WTC11 (cell line): ENCODE results near the gene AHRR. TPM values are rescaled to one million over a fixed set of nuclear protein-coding genes. Genes with fewer than 3 reads are reported as not detected.

Experiments used
- ATAC-seq: fragments of 200-7000 bp; cut with Tn5 transposase; 2 replicates; pipeline ENCODE4 v1.10.0; 2021; ENCODE audit warnings: mild to moderate bottlenecking, moderate library complexity
- CTCF ChIA-PET: fragments of 300-600 bp; sonication (Branson Sonifier 250); formaldehyde crosslinking; loops from one replicate; lab custom pipeline; 2021; ENCODE audit warnings: antibody characterized with exemption; lab: Charles Lee
- POLR2A ChIA-PET: fragments of 350-600 bp; sonication (Branson Sonifier 250); formaldehyde crosslinking; loops from one replicate; lab custom pipeline; 2021; ENCODE audit warnings: antibody characterized with exemption; lab: Charles Lee
- DNase-seq: peaks from one replicate; pipeline ENCODE4 v3.0.0; 2021; ENCODE audit warnings: low spot score
- H3K27ac Mint-ChIP-seq: 2 replicates; pipeline ENCODE4 v1.8.0; 2021; ENCODE audit warnings: mixed read lengths
- H3K27me3 Mint-ChIP-seq: 2 replicates; pipeline ENCODE4 v1.8.0; 2021; ENCODE audit warnings: low read depth, mild to moderate bottlenecking, moderate library complexity, mixed read lengths
- H3K36me3 Mint-ChIP-seq: 2 replicates; pipeline ENCODE4 v1.8.0; 2021; ENCODE audit warnings: mixed read lengths
- H3K4me1 Mint-ChIP-seq: 2 replicates; pipeline ENCODE4 v1.8.0; 2022; ENCODE audit warnings: mixed read lengths
- H3K4me3 Mint-ChIP-seq: 2 replicates; pipeline ENCODE4 v1.8.0; 2021; ENCODE audit warnings: mild to moderate bottlenecking, moderate library complexity, mixed read lengths
- H3K9me3 Mint-ChIP-seq: 2 replicates; pipeline ENCODE4 v1.8.0; 2021; ENCODE audit warnings: mixed read lengths
- ATF1 ChIP-seq: sonication (generic); formaldehyde crosslinking; IDR thresholded peaks from 2 replicates; pipeline ENCODE4 v1.8.1; 2023; ENCODE audit warnings: mild to moderate bottlenecking, moderate library complexity, missing genetic modification reagents
- ATF2 ChIP-seq: sonication (generic); formaldehyde crosslinking; IDR thresholded peaks from 2 replicates; pipeline ENCODE4 v1.8.1; 2022; ENCODE audit warnings: low read depth, missing genetic modification reagents, borderline replicate concordance
- ELF4 ChIP-seq: sonication (generic); formaldehyde crosslinking; IDR thresholded peaks from 2 replicates; pipeline ENCODE4 v1.8.1; 2022; ENCODE audit warnings: low read depth, mild to moderate bottlenecking, moderate library complexity, missing genetic modification reagents
- ETV6 ChIP-seq: sonication (generic); formaldehyde crosslinking; IDR thresholded peaks from 2 replicates; pipeline ENCODE4 v1.8.1; 2022; ENCODE audit warnings: mild to moderate bottlenecking, missing genetic modification reagents
- FOXK1 ChIP-seq: sonication (generic); formaldehyde crosslinking; IDR thresholded peaks from 2 replicates; pipeline ENCODE4 v1.8.0; 2022; ENCODE audit warnings: mild to moderate bottlenecking, moderate library complexity, missing genetic modification reagents
- GTF2I ChIP-seq: fragments of 250-450 bp; sonication (Bioruptor Pico); conservative IDR thresholded peaks from 2 replicates; pipeline ENCODE4 v1.4.0; 2021; ENCODE audit warnings: mild to moderate bottlenecking
- JAZF1 ChIP-seq: fragments of 250-450 bp; sonication (Bioruptor Pico); IDR thresholded peaks from 2 replicates; pipeline ENCODE4 v1.9.0; 2021; ENCODE audit warnings: moderate library complexity, mild to moderate bottlenecking, inconsistent platforms
- JUN ChIP-seq: sonication (generic); formaldehyde crosslinking; IDR thresholded peaks from 2 replicates; pipeline ENCODE4 v1.8.0; 2023; ENCODE audit warnings: mild to moderate bottlenecking, missing genetic modification reagents
- MXD4 ChIP-seq: fragments of 250-450 bp; sonication (Bioruptor Pico); IDR thresholded peaks from 2 replicates; pipeline ENCODE4 v1.8.0; 2021; ENCODE audit warnings: mild to moderate bottlenecking, moderate library complexity, borderline replicate concordance
- NFATC4 ChIP-seq: fragments of 250-450 bp; sonication (Bioruptor Pico); IDR thresholded peaks from 2 replicates; pipeline ENCODE4 v1.9.0; 2021; ENCODE audit warnings: mild to moderate bottlenecking
- NFE2L1 ChIP-seq: sonication (generic); formaldehyde crosslinking; IDR thresholded peaks from 2 replicates; pipeline ENCODE4 v1.8.1; 2023; ENCODE audit warnings: missing genetic modification reagents
- NFYB ChIP-seq: sonication (generic); formaldehyde crosslinking; conservative IDR thresholded peaks from 2 replicates; pipeline ENCODE4 v1.8.0; 2022; ENCODE audit warnings: low read depth, missing genetic modification reagents
- SOX15 ChIP-seq: fragments of 250-450 bp; sonication (Bioruptor Pico); IDR thresholded peaks from 2 replicates; pipeline ENCODE4 v1.9.0; 2021; ENCODE audit warnings: mild to moderate bottlenecking
- ZNF317 ChIP-seq: sonication (generic); formaldehyde crosslinking; IDR thresholded peaks from 2 replicates; pipeline ENCODE4 v1.8.1; 2023; ENCODE audit warnings: low read depth, mild to moderate bottlenecking, moderate library complexity, missing genetic modification reagents, borderline replicate concordance
- ZNF425 ChIP-seq: fragments of 250-450 bp; sonication (Bioruptor Pico); conservative IDR thresholded peaks from 2 replicates; pipeline ENCODE4 v1.9.0; 2021; ENCODE audit warnings: mild to moderate bottlenecking
- ZNF671 ChIP-seq: fragments of 250-450 bp; sonication (Bioruptor Pico); IDR thresholded peaks from 2 replicates; pipeline ENCODE4 v1.8.0; 2021; ENCODE audit warnings: mild to moderate bottlenecking
- total RNA-seq: library from RNA; stranded (reverse); gene quantifications from 3 replicates; pipeline ENCODE4 v1.2.3, GENCODE V29; 2021
- TF ChIP-seq, protein P1 (sequence below): sonication (generic); formaldehyde crosslinking; IDR thresholded peaks from 2 replicates; pipeline ENCODE4 v1.8.0; 2023; ENCODE audit warnings: missing genetic modification reagents, mild to moderate bottlenecking, borderline replicate concordance
- TF ChIP-seq, protein P2 (sequence below): sonication (generic); formaldehyde crosslinking; IDR thresholded peaks from 2 replicates; pipeline ENCODE4 v1.8.0; 2023; ENCODE audit warnings: missing genetic modification reagents
- TF ChIP-seq, protein P3 (sequence below): sonication (generic); formaldehyde crosslinking; IDR thresholded peaks from 2 replicates; pipeline ENCODE4 v1.8.0; 2022; ENCODE audit warnings: mild to moderate bottlenecking, missing genetic modification reagents

Gene AHRR
- total RNA-seq, 1 experiment from 2014 or later = 4.5 TPM

DNA sequence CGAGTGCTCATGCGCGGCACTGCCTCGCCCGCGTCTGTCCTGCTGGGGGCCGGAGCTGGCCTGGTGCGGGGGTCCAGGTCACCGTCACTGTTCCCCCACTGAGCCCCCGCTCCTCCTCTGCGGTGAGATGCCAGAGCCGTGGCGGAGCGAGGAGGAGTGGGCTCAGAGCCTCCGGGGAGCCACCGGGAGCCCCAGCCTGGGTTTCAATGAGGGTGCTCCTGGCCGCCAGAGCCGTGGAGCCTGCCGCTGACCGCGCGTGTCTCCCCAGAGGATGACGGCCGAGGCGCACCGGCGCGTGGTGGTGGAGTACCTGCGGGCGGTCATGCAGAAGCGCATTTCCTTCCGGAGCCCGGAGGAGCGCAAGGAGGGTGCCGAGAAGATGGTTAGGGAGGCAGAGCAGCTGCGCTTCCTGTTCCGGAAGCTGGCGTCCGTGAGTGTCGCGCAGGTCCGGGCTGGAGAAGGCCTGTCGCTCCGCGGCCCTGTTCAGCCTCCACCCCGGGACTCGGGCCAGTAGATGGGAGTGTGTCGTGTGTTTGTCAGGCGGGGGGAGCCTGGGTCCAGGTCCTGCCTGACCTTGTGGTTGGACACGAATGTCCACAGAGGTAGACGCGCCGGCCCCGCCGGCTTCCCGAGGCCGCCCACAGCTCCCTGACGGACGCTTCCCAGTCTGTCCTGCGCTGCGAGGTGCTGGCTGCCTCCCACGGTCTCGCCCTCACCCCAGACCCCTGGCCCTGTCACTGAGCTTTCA, 143.5 kb downstream of the AHRR start:
- peak; percentile 10 for DNase-seq
- Mint-ChIP-seq H3K27me3 (no peaks in the 10 kb centered on the region), H3K36me3 (peaks cover 29% of the 10 kb centered on the region), H3K27ac (peak overlapping the region; percentile 41; the same call in 1 of the 2 replicates), H3K4me3 (no peak overlapping the region), H3K9me3 (no peaks in the 10 kb centered on the region), H3K4me1 (no peaks in the 10 kb centered on the region)
- CTCF ChIA-PET = interaction anchor here (0.9 to 2.0 kb wide), 3 partner anchors 18 to 34 kb away, joined by 4 to 7 read pairs (median 5); no protein-coding TSS in a partner anchor
- TF ChIP-seq, protein P1, sequence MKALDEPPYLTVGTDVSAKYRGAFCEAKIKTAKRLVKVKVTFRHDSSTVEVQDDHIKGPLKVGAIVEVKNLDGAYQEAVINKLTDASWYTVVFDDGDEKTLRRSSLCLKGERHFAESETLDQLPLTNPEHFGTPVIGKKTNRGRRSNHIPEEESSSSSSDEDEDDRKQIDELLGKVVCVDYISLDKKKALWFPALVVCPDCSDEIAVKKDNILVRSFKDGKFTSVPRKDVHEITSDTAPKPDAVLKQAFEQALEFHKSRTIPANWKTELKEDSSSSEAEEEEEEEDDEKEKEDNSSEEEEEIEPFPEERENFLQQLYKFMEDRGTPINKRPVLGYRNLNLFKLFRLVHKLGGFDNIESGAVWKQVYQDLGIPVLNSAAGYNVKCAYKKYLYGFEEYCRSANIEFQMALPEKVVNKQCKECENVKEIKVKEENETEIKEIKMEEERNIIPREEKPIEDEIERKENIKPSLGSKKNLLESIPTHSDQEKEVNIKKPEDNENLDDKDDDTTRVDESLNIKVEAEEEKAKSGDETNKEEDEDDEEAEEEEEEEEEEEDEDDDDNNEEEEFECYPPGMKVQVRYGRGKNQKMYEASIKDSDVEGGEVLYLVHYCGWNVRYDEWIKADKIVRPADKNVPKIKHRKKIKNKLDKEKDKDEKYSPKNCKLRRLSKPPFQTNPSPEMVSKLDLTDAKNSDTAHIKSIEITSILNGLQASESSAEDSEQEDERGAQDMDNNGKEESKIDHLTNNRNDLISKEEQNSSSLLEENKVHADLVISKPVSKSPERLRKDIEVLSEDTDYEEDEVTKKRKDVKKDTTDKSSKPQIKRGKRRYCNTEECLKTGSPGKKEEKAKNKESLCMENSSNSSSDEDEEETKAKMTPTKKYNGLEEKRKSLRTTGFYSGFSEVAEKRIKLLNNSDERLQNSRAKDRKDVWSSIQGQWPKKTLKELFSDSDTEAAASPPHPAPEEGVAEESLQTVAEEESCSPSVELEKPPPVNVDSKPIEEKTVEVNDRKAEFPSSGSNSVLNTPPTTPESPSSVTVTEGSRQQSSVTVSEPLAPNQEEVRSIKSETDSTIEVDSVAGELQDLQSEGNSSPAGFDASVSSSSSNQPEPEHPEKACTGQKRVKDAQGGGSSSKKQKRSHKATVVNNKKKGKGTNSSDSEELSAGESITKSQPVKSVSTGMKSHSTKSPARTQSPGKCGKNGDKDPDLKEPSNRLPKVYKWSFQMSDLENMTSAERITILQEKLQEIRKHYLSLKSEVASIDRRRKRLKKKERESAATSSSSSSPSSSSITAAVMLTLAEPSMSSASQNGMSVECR (CRISPR knock-in tag) = no peak
- TF ChIP-seq ATF2 (CRISPR knock-in tag) = no peak
- TF ChIP-seq JAZF1 (CRISPR knock-in tag) = no peak
- no peak for TF ChIP-seq MXD4
- no peak for TF ChIP-seq ZNF671 (CRISPR knock-in tag)
- no peak for TF ChIP-seq NFATC4
- TF ChIP-seq NFYB (CRISPR knock-in tag) = no peak
- TF ChIP-seq FOXK1 (CRISPR knock-in tag) = no peak
- TF ChIP-seq, protein P2, sequence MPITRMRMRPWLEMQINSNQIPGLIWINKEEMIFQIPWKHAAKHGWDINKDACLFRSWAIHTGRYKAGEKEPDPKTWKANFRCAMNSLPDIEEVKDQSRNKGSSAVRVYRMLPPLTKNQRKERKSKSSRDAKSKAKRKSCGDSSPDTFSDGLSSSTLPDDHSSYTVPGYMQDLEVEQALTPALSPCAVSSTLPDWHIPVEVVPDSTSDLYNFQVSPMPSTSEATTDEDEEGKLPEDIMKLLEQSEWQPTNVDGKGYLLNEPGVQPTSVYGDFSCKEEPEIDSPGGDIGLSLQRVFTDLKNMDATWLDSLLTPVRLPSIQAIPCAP (CRISPR knock-in tag) = no peak
- no peak for TF ChIP-seq ZNF317
- no peak for TF ChIP-seq ZNF425
- no peak for TF ChIP-seq ATF1
- TF ChIP-seq, protein P3, sequence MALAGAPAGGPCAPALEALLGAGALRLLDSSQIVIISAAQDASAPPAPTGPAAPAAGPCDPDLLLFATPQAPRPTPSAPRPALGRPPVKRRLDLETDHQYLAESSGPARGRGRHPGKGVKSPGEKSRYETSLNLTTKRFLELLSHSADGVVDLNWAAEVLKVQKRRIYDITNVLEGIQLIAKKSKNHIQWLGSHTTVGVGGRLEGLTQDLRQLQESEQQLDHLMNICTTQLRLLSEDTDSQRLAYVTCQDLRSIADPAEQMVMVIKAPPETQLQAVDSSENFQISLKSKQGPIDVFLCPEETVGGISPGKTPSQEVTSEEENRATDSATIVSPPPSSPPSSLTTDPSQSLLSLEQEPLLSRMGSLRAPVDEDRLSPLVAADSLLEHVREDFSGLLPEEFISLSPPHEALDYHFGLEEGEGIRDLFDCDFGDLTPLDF = no peak
- no peak for TF ChIP-seq ETV6 (CRISPR knock-in tag)
- TF ChIP-seq ELF4 (CRISPR knock-in tag) = no peak
- TF ChIP-seq NFE2L1 (CRISPR knock-in tag) = no peak
- TF ChIP-seq GTF2I (CRISPR knock-in tag) = no peak
- TF ChIP-seq JUN (CRISPR knock-in tag) = no peak
- no peak for TF ChIP-seq SOX15 (CRISPR knock-in tag)
- POLR2A ChIA-PET = no interaction called here
- ATAC-seq = no peak
